Stimulated activated CD8-positive, alpha-beta memory T cell treated with anti-CD3 and anti-CD28 coated beads, Interleukin-7, amount 100 ng/mL, for 24 hours (primary cell): Measurements from ENCODE around the gene MYZAP.

Source experiments
- DNase-seq: peaks from one replicate; pipeline ENCODE4 v3.0.0-alpha.2; 2020; ENCODE audit warnings: low read depth

Gene MYZAP

GRCh38 chr15:57626713-57627440, 35.2 kb downstream of the MYZAP start:
- no peak for DNase-seq

- DNase-seq = no peak
Observed at GRCh38 chr15:57631386-57632110, 39.8 kb downstream of the MYZAP start.

- no peak for DNase-seq
Observed at GRCh38 chr15:57634290-57634689, 42.6 kb downstream of the MYZAP start.

- no peak for DNase-seq
Observed at GRCh38 chr15:57635300-57635909, 43.7 kb downstream of the MYZAP start.

- no peak for DNase-seq
Observed at GRCh38 chr15:57637846-57638245, 46.1 kb downstream of the MYZAP start.

GRCh38 chr15:57639306-57639705, 47.6 kb downstream of the MYZAP start:
- DNase-seq = no peak

- no peak for DNase-seq
Observed at GRCh38 chr15:57640930-57641682, 49.4 kb downstream of the MYZAP start.

GRCh38 chr15:57643826-57644225, 52.1 kb downstream of the MYZAP start:
- DNase-seq = no peak

- DNase-seq = no peak
Observed at GRCh38 chr15:57646087-57646486, 54.4 kb downstream of the MYZAP start.

- DNase-seq = no peak
Observed at GRCh38 chr15:57647071-57647790, 55.5 kb downstream of the MYZAP start.

- DNase-seq = no peak
Observed at GRCh38 chr15:57647791-57648130, 56.1 kb downstream of the MYZAP start.

GRCh38 chr15:57649138-57649537, 57.4 kb downstream of the MYZAP start:
- DNase-seq = no peak

- DNase-seq = no peak
Observed at GRCh38 chr15:57651445-57651844, 59.7 kb downstream of the MYZAP start.

- no peak for DNase-seq
Observed at GRCh38 chr15:57652481-57652880, 60.8 kb downstream of the MYZAP start.

GRCh38 chr15:57654153-57654852, 62.6 kb downstream of the MYZAP start:
- DNase-seq = no peak

- DNase-seq = no peak
Observed at GRCh38 chr15:57655053-57655452, 63.3 kb downstream of the MYZAP start.

GRCh38 chr15:57655809-57656208, 64.1 kb downstream of the MYZAP start:
- no peak for DNase-seq

GRCh38 chr15:57656434-57656833, 64.7 kb downstream of the MYZAP start:
- DNase-seq = no peak

GRCh38 chr15:57657619-57658018, 65.9 kb downstream of the MYZAP start:
- DNase-seq = no peak

GRCh38 chr15:57662091-57662744, 70.5 kb downstream of the MYZAP start:
- no peak for DNase-seq

- DNase-seq = no peak
Observed at GRCh38 chr15:57662802-57663201, 71.1 kb downstream of the MYZAP start.
